Sigmoid colon (tissue), 4 donors: ENCODE data around the gene NANP.
"Not testable (repeated sequence)": the region's sequence is repeated elsewhere in the genome, so short reads cannot be mapped to it uniquely, and the experiment has no call there.

Experiments used
- CTCF ChIP-seq, 4 experiments: fragments of 450-650 bp in 3 of 4; fragments of 200-600 bp in 1 of 4; IDR thresholded peaks; one replicate each; pipeline ENCODE4 v1.5.1; 2016 to 2019; ENCODE audit warnings: antibody characterized with exemption in 4 of 4, mild to moderate bottlenecking in 3 of 4, moderate library complexity in 2 of 4
- EP300 ChIP-seq, 4 donors: sonication (generic); formaldehyde crosslinking; IDR thresholded peaks; one replicate each; pipeline ENCODE4 v1.6.1; 2017; ENCODE audit warnings: antibody characterized with exemption in 4 of 4
- POLR2A ChIP-seq, 2 donors: fragments of 450-650 bp; IDR thresholded peaks; one replicate each; pipeline ENCODE4 v1.6.1; 2016; ENCODE audit warnings: antibody characterized with exemption in 2 of 2, mild to moderate bottlenecking in 2 of 2, moderate library complexity in 2 of 2
- POLR2AphosphoS5 ChIP-seq, 4 donors: sonication (generic); formaldehyde crosslinking; IDR thresholded peaks; one replicate each; pipeline ENCODE4 v1.6.1; 2017; ENCODE audit warnings: antibody characterized with exemption in 4 of 4

- TF ChIP-seq CTCF, POLR2A, POLR2AphosphoS5, EP300 (IDR thresholded peaks at IDR 0.05): not testable (repeated sequence)
Observed at GRCh38 chr20:25602191-25602913, 21.5 kb downstream of the NANP start.
